HK-2 (cell line): ENCODE measurements around the gene RNU6-1.

Experiments used
- DNase-seq: peaks from one replicate; pipeline ENCODE4 v3.0.0-alpha.2; 2018; ENCODE audit not compliant: unreplicated experiment

Gene RNU6-1

GRCh38 chr15:67821784-67822440 is 17.9 kb downstream of the RNU6-1 start:
- DNase-seq = no peak

GRCh38 chr15:67820992-67821783 is 18.7 kb downstream of the RNU6-1 start:
- no peak for DNase-seq

DNA sequence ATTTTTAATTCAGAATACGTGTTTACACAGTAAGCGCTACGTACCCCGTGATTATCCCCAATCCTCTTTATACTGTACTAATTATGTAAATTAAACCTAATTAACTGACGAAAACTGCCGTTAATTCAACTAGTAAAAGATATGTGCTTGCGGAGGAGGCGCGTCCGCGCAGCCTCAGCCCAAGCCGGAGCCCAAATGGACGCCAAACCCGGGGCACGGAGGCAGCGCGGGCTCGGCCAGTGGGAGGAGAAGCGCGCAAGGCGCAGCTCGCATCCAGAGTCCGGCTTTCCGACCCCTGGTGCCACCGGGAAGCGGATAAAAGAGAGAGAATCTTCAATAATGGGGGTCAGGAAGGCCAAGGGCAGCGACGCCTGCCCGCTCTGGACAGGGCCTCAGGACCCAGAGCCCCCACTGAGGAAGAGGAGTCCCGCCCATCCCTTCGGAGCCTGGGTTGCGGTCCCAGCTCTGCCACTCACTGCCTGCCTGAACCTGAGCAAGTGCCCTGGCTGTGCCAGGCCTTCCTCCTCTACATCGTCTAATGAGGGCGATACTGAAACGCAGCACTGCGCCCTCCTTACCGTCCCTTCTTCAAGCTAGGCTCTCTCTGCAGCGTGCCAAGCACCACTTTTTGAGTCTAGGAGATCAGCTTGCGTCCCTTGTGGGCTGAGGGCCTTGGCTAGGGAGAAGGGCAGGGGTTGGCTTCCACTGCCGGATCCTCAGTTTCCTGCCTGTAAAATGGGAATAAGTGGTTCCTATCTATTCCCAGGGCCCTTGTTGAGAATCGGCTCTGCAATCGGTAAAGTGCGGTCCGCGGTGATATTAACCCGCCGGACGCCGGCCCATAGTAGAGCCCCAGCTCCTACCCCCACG is 19.5 kb downstream of the RNU6-1 start:
- no peak for DNase-seq

DNA sequence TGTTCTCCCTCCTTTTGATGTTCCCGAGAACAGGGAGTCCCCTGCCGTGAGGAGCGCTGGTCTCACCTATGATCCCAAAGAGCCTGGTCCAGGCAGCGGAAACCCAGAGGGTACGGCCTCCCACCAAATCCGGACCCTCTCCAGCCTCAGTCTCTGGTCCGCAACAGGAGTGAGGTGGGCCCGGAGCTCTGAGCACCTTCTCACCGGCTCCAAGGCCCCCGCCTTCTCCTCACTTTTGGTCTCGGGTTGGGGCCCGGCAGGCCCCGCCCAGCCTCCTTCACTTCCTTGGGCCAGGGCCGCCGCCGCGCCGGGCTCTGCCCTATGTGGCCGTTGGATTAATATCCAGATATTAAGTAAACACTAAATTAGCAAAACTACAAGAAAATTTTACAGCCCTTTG is 20.2 kb downstream of the RNU6-1 start:
- no peak for DNase-seq

GRCh38 chr15:67818464-67818863 is 21.4 kb downstream of the RNU6-1 start:
- DNase-seq = no peak

- no peak for DNase-seq
Observed at GRCh38 chr15:67816668-67817067, 23.2 kb downstream of the RNU6-1 start.

- no peak for DNase-seq
Observed at GRCh38 chr15:67815036-67815592, 24.7 kb downstream of the RNU6-1 start.

GRCh38 chr15:67813104-67813634 is 26.7 kb downstream of the RNU6-1 start:
- DNase-seq = no peak

- DNase-seq = no peak
Observed at GRCh38 chr15:67812241-67812644, 27.6 kb downstream of the RNU6-1 start.

- DNase-seq = no peak
Observed at GRCh38 chr15:67809866-67810265, 30.0 kb downstream of the RNU6-1 start.

- no peak for DNase-seq
Observed at GRCh38 chr15:67809441-67809840, 30.4 kb downstream of the RNU6-1 start.

GRCh38 chr15:67808821-67809220 is 31.0 kb downstream of the RNU6-1 start:
- DNase-seq = no peak

DNA sequence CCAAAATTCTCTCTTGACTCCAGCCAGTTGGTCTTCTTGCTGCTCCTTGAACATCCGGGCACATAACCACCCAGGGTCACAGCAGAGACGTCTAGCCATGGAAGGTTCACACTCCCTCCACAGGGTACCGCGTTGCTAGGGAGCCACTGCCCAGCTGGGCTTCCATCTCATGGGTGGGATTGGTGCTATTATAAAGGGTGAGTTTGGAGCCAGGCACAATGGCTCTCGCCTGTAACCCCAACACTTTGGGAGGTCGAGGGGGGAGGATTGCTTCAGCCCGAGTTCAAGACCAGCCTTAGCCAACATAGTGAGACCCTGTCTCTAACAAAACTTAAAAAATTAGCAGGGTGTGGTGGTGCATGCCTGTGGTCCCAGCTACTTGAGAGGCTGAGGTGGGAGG is 32.0 kb downstream of the RNU6-1 start:
- DNase-seq = no peak

DNA sequence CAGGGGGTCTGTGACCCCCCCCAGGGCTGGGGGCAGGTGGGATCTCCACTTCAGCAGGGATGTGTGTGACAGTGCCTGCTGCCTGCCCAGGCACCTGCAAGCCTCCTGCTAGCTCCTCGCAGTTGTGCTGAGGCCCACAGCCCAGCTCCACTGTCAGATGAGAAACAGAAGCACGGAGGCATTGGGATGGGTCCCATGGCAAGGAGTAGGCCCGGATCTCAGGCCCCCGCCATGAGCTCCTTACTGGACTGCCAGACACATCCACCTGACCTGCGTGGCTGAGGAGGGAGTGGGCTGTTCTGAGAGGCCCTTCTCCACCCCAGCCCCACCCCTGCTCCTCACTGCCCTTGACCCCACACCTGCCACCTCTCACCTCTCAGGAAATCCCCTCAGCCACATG is 32.7 kb downstream of the RNU6-1 start:
- no peak for DNase-seq

DNA sequence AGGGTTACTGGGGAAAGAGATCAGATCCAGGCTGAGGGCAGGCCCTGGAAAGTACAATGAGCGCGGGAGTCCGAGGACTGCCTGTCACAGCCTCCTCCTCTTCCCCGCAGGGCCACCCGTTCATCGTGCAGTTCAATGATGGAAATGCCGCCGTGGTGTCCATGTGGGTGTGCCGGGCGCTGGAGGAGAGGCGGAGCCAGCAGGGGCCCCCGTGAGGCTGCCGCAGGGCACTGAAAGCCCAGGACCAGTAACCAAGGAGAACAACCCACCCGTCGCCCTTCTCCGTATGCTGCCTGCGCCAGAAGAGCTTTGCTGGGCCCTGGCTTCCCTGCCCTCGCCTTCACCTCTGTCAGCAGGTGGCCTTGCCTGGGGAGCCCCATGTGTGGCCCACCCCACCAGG is 33.3 kb downstream of the RNU6-1 start:
- DNase-seq = no peak

DNA sequence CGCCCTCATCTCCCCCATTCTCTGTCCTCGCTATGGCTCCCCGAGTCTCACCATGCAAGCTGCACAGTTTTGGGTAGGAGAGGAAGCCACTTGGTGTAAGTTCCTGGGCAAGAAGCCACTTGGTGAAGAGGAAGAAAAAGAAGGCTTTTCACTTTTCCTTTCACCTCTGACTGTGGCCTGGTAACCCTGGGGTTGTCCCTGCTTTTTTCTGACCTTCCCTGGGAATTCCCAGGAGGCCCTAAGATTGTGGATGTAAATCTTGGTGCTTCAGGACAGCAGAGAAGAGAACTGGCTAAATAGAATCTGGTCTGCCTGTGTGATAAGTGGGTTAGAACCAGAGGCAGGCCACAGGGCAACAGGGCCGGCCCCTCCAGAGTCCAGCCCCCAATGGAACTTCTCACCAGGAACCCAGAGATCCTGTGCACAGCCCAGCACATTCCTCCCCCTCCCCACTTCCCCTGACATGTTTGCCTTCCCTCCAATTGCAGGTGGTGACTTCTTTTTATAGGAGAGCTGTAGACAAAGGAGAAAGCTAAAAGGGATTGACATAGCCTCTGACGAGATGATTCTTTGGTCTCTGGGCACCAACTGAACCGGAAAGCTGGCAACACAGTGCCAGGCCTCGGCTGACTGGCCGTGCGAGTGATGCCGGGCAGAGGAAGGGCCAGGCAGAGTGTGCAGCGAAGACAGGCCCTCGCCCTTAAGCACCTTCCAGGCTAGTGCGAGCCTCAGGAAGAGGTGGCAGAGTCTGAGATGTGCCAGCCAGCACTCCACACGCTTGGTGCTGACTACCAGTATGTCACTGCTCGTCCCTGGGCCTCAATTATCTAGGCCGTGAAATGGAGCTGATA is 34.0 kb downstream of the RNU6-1 start:
- no peak for DNase-seq

DNA sequence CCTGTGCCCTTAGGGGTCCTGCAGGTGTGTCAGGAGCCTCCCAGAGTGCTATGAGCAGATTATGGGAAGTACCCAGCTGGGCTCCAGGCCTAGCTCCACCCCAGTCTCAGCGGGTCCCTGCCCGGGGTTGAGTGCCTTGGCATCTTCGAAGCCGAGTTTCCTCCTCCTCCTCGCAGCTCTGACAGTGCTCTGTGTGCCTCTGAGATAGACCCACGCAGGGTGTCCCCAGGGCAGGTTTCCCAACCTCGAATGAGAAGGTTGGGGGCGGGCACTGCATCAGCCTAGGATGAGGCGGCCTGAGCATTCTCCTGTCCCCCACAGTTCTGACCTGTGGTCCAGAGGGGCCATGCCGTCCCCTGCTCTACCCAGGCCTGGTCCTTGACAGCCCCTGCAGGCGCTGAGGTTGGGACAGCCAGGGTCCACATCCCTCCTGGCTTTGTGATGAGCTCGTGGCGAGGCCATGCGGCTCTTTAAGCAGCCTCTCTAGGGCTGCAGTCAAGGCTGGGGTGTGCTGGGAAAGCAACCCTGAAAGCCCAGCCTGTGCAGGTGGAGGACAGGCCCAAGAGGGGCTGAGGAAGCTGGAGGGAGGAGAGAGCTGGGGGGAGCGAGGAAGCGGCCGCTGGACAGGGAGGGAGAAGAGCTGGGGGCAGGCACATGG is 34.7 kb downstream of the RNU6-1 start:
- no peak for DNase-seq

DNA sequence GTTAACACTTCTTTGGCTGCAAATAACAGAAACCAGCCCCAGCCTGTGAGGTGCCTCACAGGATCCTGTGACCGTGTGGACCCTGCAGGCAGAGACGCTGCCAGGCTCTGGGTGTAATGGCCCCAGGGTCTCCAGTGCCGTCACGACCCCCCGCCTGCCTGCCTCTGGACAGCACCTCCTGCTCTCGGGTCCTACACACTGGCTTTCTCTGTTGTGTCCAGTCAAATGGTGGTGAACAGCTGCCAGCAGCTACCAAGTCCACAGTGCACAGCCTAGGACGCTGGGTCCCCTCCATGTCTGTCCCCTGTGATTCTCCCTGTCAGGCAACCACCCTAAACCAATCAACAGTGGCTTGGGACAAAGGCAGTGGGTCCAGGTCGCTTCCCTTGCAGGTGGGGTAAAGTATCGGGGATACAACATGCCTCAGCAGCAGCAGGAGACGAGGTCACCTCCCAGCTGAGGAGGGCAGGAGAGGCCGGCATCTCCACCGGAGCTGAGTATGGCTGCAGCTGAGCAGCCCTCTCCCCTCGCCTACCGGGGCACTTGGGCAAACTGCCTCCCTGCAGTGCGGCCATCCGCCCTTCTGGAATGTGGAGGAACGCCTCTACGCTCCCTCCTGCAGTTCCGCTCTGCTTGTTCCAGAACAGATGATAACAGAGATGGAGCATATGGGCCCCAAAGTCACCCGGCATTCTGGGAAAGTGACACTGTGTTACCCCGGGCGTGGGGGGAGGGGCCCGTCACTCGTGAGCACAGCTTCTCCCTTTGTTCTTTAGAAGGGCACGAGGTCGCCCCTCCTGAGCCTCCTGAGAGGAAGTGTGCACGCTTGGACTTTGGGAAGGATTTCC is 35.6 kb downstream of the RNU6-1 start:
- no peak for DNase-seq

- DNase-seq = no peak
Observed at GRCh38 chr15:67803299-67803698, 36.5 kb downstream of the RNU6-1 start.
